HG02840 (cell line): ENCODE results near the gene RFT1.
A peak's percentile ranks its signal among the peaks of the same experiment; 100 is the strongest.

Experiments
- ATAC-seq: cut with Tn5 transposase; IDR thresholded peaks from one replicate; pipeline ENCODE4 v1.9.1; 2021; ENCODE audit warnings: mild to moderate bottlenecking, moderate library complexity, moderate number of reproducible peaks; ENCODE audit not compliant: unreplicated experiment, low FRiP score

RFT1 gene

GRCh38 chr3:53164911-53165310, 34.7 kb upstream of the RFT1 start:
- no peak for ATAC-seq

GRCh38 chr3:53163444-53164387, 33.5 kb upstream of the RFT1 start:
- no peak for ATAC-seq

- ATAC-seq, result no peak
Measured at GRCh38 chr3:53162672-53163443, 32.6 kb upstream of the RFT1 start.

- no peak for ATAC-seq
Measured at GRCh38 chr3:53161820-53162671, 31.8 kb upstream of the RFT1 start.

- no peak for ATAC-seq
Measured at GRCh38 chr3:53161450-53161819, 31.2 kb upstream of the RFT1 start.

- ATAC-seq, result peak; percentile 46
Measured at GRCh38 chr3:53160660-53161449, 30.6 kb upstream of the RFT1 start, which contains the start of gene PRKCD. Gene PRKCD, plus strand, starts transcription at chr3:53161209. Its CDS starts 17,214 bp downstream, at chr3:53178423.

- ATAC-seq, result no peak
Measured at GRCh38 chr3:53160061-53160659, 29.9 kb upstream of the RFT1 start.

- ATAC-seq, result no peak
Measured at GRCh38 chr3:53159156-53160060, 29.2 kb upstream of the RFT1 start.

GRCh38 chr3:53158765-53159155, 28.5 kb upstream of the RFT1 start:
- ATAC-seq, result no peak

GRCh38 chr3:53157974-53158580, 27.8 kb upstream of the RFT1 start:
- ATAC-seq, result no peak

GRCh38 chr3:53156368-53156834, 26.2 kb upstream of the RFT1 start:
- no peak for ATAC-seq

GRCh38 chr3:53155760-53156159, 25.5 kb upstream of the RFT1 start:
- no peak for ATAC-seq

- ATAC-seq, result no peak
Measured at GRCh38 chr3:53154881-53155285, 24.6 kb upstream of the RFT1 start.

GRCh38 chr3:53153980-53154379, 23.7 kb upstream of the RFT1 start:
- no peak for ATAC-seq

GRCh38 chr3:53153264-53153823, 23.1 kb upstream of the RFT1 start:
- no peak for ATAC-seq

GRCh38 chr3:53151870-53152660, 21.8 kb upstream of the RFT1 start:
- no peak for ATAC-seq

- ATAC-seq, result no peak
Measured at GRCh38 chr3:53151465-53151864, 21.2 kb upstream of the RFT1 start.
